Spleen (tissue), 11 donors: Measurements from ENCODE around the gene CDH13. TPM values are rescaled to one million over a fixed set of nuclear protein-coding genes. Genes with fewer than 3 reads are reported as not detected.

Experiments used
- DNase-seq: peaks from one replicate; pipeline ENCODE4 v3.0.0-alpha.2; 2020
- H3K27ac ChIP-seq, 8 donors: fragments of 200-600 bp; sonication (generic) in 7 of 8; 1 replicate in 4 of 8; 2 replicates in 4 of 8; pipeline versions ENCODE4 v1.5.0 to v1.8.0; 2016 to 2021; ENCODE audit warnings: inconsistent platforms in 4 of 8, mild to moderate bottlenecking in 4 of 8, moderate library complexity in 1 of 8
- H3K27me3 ChIP-seq, 7 donors: fragments of 200-600 bp; sonication (generic) in 6 of 7; replicated peaks in 1 of 7; 1 replicate in 4 of 7; 2 replicates in 3 of 7; pipeline versions ENCODE4 v1.5.0 to v1.8.0; 2016 to 2021; ENCODE audit warnings: inconsistent platforms in 3 of 7, mild to moderate bottlenecking in 1 of 7
- H3K36me3 ChIP-seq, 6 donors: fragments of 200-600 bp; sonication (generic) in 5 of 6; 1 replicate in 4 of 6; 2 replicates in 2 of 6; pipeline versions ENCODE4 v1.5.0 to v1.8.0; 2016 to 2021; ENCODE audit warnings: inconsistent platforms in 2 of 6
- H3K4me1 ChIP-seq, 6 donors: fragments of 200-600 bp; sonication (generic) in 5 of 6; 1 replicate in 3 of 6; 2 replicates in 3 of 6; pipeline versions ENCODE4 v1.5.0 to v1.8.0; 2016 to 2021; ENCODE audit warnings: inconsistent platforms in 3 of 6
- H3K4me3 ChIP-seq, 8 donors: fragments of 200-600 bp; sonication (generic) in 7 of 8; 1 replicate in 4 of 8; 2 replicates in 4 of 8; pipeline versions ENCODE4 v1.5.0 to v1.8.0; 2016 to 2021; ENCODE audit warnings: inconsistent platforms in 4 of 8, mild to moderate bottlenecking in 4 of 8, moderate library complexity in 2 of 8
- H3K9me3 ChIP-seq, 8 donors: fragments of 200-600 bp; sonication (generic) in 7 of 8; 1 replicate in 4 of 8; 2 replicates in 4 of 8; pipeline versions ENCODE4 v1.5.0 to v1.8.0; 2016 to 2021; ENCODE audit warnings: inconsistent platforms in 4 of 8
- CTCF ChIP-seq, 11 experiments: fragments of 200-600 bp in 7 of 11; fragments of 450-650 bp in 4 of 11; sonication (generic) in 4 of 11; IDR thresholded peaks in 8 of 11; conservative IDR thresholded peaks in 3 of 11; 1 replicate in 7 of 11; 2 replicates in 4 of 11; pipeline versions ENCODE4 v1.4.0 to v1.8.0; 2016 to 2021; ENCODE audit warnings: antibody characterized with exemption in 11 of 11, inconsistent platforms in 4 of 11, mild to moderate bottlenecking in 1 of 11
- POLR2A ChIP-seq, 3 donors: fragments of 450-650 bp; IDR thresholded peaks; one replicate each; pipeline ENCODE4 v1.5.1; 2017; ENCODE audit warnings: antibody characterized with exemption in 3 of 3, mild to moderate bottlenecking in 1 of 3
- POLR2AphosphoS5 ChIP-seq, 3 donors: sonication (generic); formaldehyde crosslinking; IDR thresholded peaks; one replicate each; pipeline ENCODE4 v1.5.1; 2017; ENCODE audit warnings: antibody characterized with exemption in 3 of 3
- WGBS, 5 donors: extraction: QIAGEN DNeasy Blood & Tissue Kit in 3 of 5; methylation state at CpG; one replicate each; pipeline versions ENCODE4 v1.1.5 to v1.1.7; 2013 to 2018; 5-methylcytosine and 5-hydroxymethylcytosine counted together
- intact Hi-C: fragments of 100-400 bp; cut with DNase I; formaldehyde crosslinking; loops from one replicate; pipeline ENCODE4 v1.15.0; 2023; ENCODE audit warnings: low total_unique reads
- polyA plus RNA-seq, 3 donors: library from polyadenylated mRNA; stranded (reverse); fragments of 200-250 nt; gene quantifications; one replicate each; pipeline ENCODE4 v1.2.1, GENCODE V29; 2013
- total RNA-seq, 7 donors: library from RNA; depleted of rRNA in 3 of 7; stranded (reverse); fragments of >200 nt in 3 of 7; fragmentation: NEBNext Ultra II Directional in 4 of 7; extraction: Animal tissue kit (Norgen Biotek cat#: 25700) in 4 of 7; gene quantifications; one replicate each; pipeline versions ENCODE4 v1.1.0 to v1.2.1, GENCODE V29; 2016 to 2021
- donor health status: healthy with polysubstance abuse.
- donor health status: DM: no; HTN: no; CAD: no; lungs with moderate emphysema.
- donor health status: DM: no; HTN: no; CAD: no.
- donor health status: Bipolar disorder and iron deficiency.
- donor health status: healthy.
- donor health status: DM: no; HTN: no; CAD: no.
- donor health status: DM: yes; HTN: yes; CAD: no.

The CDH13 gene
- total and polyA plus RNA-seq, 10 donors: 0.13 to 4.6 (median 1.1) TPM

GRCh38 chr16:82899731-82900450, 273.1 kb downstream of the CDH13 start:
- Histone ChIP-seq H3K4me1 (no peaks in the 10 kb centered on the region), H3K27me3 (peaks cover 0 to 19% (median 0%) of the 10 kb centered on the region in 7 donors), H3K4me3 (no peak overlapping the region), H3K36me3 (no peaks in the 10 kb centered on the region), H3K27ac (no peak overlapping the region), H3K9me3 (no peaks in the 10 kb centered on the region)
- intact Hi-C loops: no loop called here
- TF ChIP-seq POLR2AphosphoS5 (IDR thresholded peaks at IDR 0.05) (no peak), CTCF (IDR thresholded peaks at IDR 0.05 in 8 of 11, conservative IDR thresholded peaks at IDR 0.05 in 3 of 11) (no peak), POLR2A (IDR thresholded peaks at IDR 0.05) (no peak)
- DNase-seq: no peak
- WGBS, 5 donors: 83 to 98% (median 92%) methylated on average over 4 of the region's 4 CpGs

GRCh38 chr16:82900559-82900958, 273.8 kb downstream of the CDH13 start:
- no peaks in the 10 kb centered on the region for H3K4me1 ChIP-seq
- no peak overlapping the region for H3K4me3 ChIP-seq
- no peak for TF ChIP-seq CTCF (IDR thresholded peaks at IDR 0.05 in 8 of 11, conservative IDR thresholded peaks at IDR 0.05 in 3 of 11)
- no peak for TF ChIP-seq POLR2A (IDR thresholded peaks at IDR 0.05)
- no peak for TF ChIP-seq POLR2AphosphoS5 (IDR thresholded peaks at IDR 0.05)
- H3K36me3 ChIP-seq: no peaks in the 10 kb centered on the region
- H3K9me3 ChIP-seq: no peaks in the 10 kb centered on the region
- peaks cover 0 to 22% (median 0%) of the 10 kb centered on the region in 7 donors for H3K27me3 ChIP-seq
- WGBS, 5 donors: 49 to 64% (median 63%) methylated on average over 8 of the region's 8 CpGs
- intact Hi-C loops: no loop called here
- H3K27ac ChIP-seq: no peak overlapping the region
- no peak for DNase-seq

- Histone ChIP-seq H3K4me3 (no peak overlapping the region), H3K4me1 (no peaks in the 10 kb centered on the region), H3K27me3 (peaks cover 0 to 23% (median 3%) of the 10 kb centered on the region in 7 donors), H3K36me3 (no peaks in the 10 kb centered on the region), H3K27ac (no peak overlapping the region), H3K9me3 (peaks cover 0 to 4% (median 0%) of the 10 kb centered on the region in 8 donors)
- intact Hi-C loops: no loop called here
- TF ChIP-seq CTCF (IDR thresholded peaks at IDR 0.05 in 8 of 11, conservative IDR thresholded peaks at IDR 0.05 in 3 of 11) (no peak), POLR2A (IDR thresholded peaks at IDR 0.05) (no peak), POLR2AphosphoS5 (IDR thresholded peaks at IDR 0.05) (no peak)
- 83 to 94% (median 86%) methylated on average over 10 of the region's 10 CpGs for WGBS, 5 donors
- no peak for DNase-seq
Observed at GRCh38 chr16:82911925-82912324, 285.2 kb downstream of the CDH13 start.

GRCh38 chr16:82915139-82915824, 288.5 kb downstream of the CDH13 start:
- 70 to 83% (median 73%) methylated on average over 9 of the region's 9 CpGs for WGBS, 5 donors

More at GRCh38 chr16:82915139-82915824, 288.5 kb downstream of the CDH13 start:
- peaks cover 0 to 7% (median 0%) of the 10 kb centered on the region in 8 donors for H3K9me3 ChIP-seq
- no peak overlapping the region for H3K27ac ChIP-seq
- peaks cover 0 to 22% (median 3%) of the 10 kb centered on the region in 7 donors for H3K27me3 ChIP-seq
- no peaks in the 10 kb centered on the region for H3K36me3 ChIP-seq
- H3K4me1 ChIP-seq: no peaks in the 10 kb centered on the region
- H3K4me3 ChIP-seq: no peak overlapping the region
- DNase-seq: no peak
- TF ChIP-seq POLR2AphosphoS5 (IDR thresholded peaks at IDR 0.05): no peak
- intact Hi-C loops: no loop called here
